ENCODE measurements around the gene MDFIC2.

- TF ChIP-seq CTCF (IDR thresholded peaks at IDR 0.05): no peak
- TF ChIP-seq POLR2A (IDR thresholded peaks at IDR 0.05): no peak
- TF ChIP-seq POLR2AphosphoS5 (IDR thresholded peaks at IDR 0.05; ENCODE audit: insufficient read depth in 1 of 2, low read depth in 1 of 2): no peak
These were observed 81.2 kb downstream of the MDFIC2 start for GRCh38 chr3:70231266-70231701.

All from vagina (tissue), 2 donors.